HL-60 (cell line): Measurements from ENCODE around the gene NFAT5.

Experiments used
- DNase-seq, 2 experiments: peaks; one replicate each; pipeline ENCODE4 v3.0.0-alpha.2; 2010 to 2020; ENCODE audit warnings: low read depth in 1 of 2, low spot score in 1 of 2
- H3K27ac ChIP-seq: fragments of 250-450 bp; sonication (Bioruptor Pico); replicated peaks from 2 replicates; pipeline ENCODE4 v1.5.1; 2020; ENCODE audit warnings: mild to moderate bottlenecking, moderate library complexity
- H3K27me3 ChIP-seq: fragments of 250-450 bp; sonication (Bioruptor Pico); 2 replicates; pipeline ENCODE4 v1.5.1; 2021; ENCODE audit warnings: mild to moderate bottlenecking, moderate library complexity; ENCODE audit not compliant: insufficient read depth, poor library complexity, severe bottlenecking
- H3K4me3 ChIP-seq: replicated peaks from 2 replicates; pipeline ENCODE4 v1.5.1; 2011; ENCODE audit warnings: mild to moderate bottlenecking, control low read depth, low read length; ENCODE audit not compliant: insufficient read depth
- CTCF ChIP-seq: IDR thresholded peaks from one replicate; pipeline ENCODE4 v1.5.1; 2011; ENCODE audit warnings: low read length, control low read depth, inconsistent platforms; ENCODE audit not compliant: insufficient read depth
- GABPA ChIP-seq: IDR thresholded peaks from 2 replicates; pipeline ENCODE4 v1.6.1; 2012; ENCODE audit warnings: low read depth
- POLR2AphosphoS5 ChIP-seq: IDR thresholded peaks from 2 replicates; pipeline ENCODE4 v1.6.1; 2012; ENCODE audit warnings: low read depth
- REST ChIP-seq: IDR thresholded peaks from 2 replicates; pipeline ENCODE4 v1.6.1; 2012; ENCODE audit warnings: low read depth; ENCODE audit not compliant: insufficient replicate concordance
- SPI1 ChIP-seq: IDR thresholded peaks from 2 replicates; pipeline ENCODE4 v1.6.1; 2012; ENCODE audit warnings: low read depth, mild to moderate bottlenecking, borderline replicate concordance

NFAT5 gene

GRCh38 chr16:69526831-69527655 is 38.7 kb upstream of the NFAT5 start:
- Histone ChIP-seq H3K27ac (no peak overlapping the region), H3K4me3 (no peak overlapping the region), H3K27me3 (no peaks in the 10 kb centered on the region)
- no peak for TF ChIP-seq GABPA
- no peak for TF ChIP-seq REST
- no peak for TF ChIP-seq CTCF
- no peak for TF ChIP-seq POLR2AphosphoS5
- TF ChIP-seq SPI1, result no peak
- no peak for DNase-seq

GRCh38 chr16:69531988-69532387 is 33.8 kb upstream of the NFAT5 start:
- no peak for TF ChIP-seq CTCF
- DNase-seq, result no peak
- Histone ChIP-seq H3K4me3 (no peak overlapping the region), H3K27ac (no peak overlapping the region), H3K27me3 (no peaks in the 10 kb centered on the region)

GRCh38 chr16:69532641-69533455 is 32.9 kb upstream of the NFAT5 start:
- no peak for DNase-seq
- no peaks in the 10 kb centered on the region for H3K27me3 ChIP-seq
- H3K27ac ChIP-seq, result no peak overlapping the region
- no peak overlapping the region for H3K4me3 ChIP-seq
- TF ChIP-seq GABPA (no peak), SPI1 (no peak), REST (no peak)

- H3K4me3 ChIP-seq, result no peak overlapping the region
- no peak for DNase-seq
- TF ChIP-seq POLR2AphosphoS5 (no peak), GABPA (no peak), SPI1 (no peak), CTCF (no peak), REST (no peak)
- no peak overlapping the region for H3K27ac ChIP-seq
- no peaks in the 10 kb centered on the region for H3K27me3 ChIP-seq
These were observed 31.0 kb upstream of the NFAT5 start for GRCh38 chr16:69534720-69535119.
